ENCODE measurements around the gene ECEL1.

The ECEL1 gene

GRCh38 chr2:232492963-232493700 is 5.5 kb upstream of the ECEL1 start:
- no peak overlapping the region for H3K9ac ChIP-seq
- no peaks in the 10 kb centered on the region for H3K4me1 ChIP-seq (ENCODE audit: low read depth, poor library complexity, severe bottlenecking)
- H3K27me3 ChIP-seq (ENCODE audit: insufficient read depth, low read depth), result no peaks in the 10 kb centered on the region; the same call in 1 of the 2 replicates
- H3K79me2 ChIP-seq (ENCODE audit: insufficient read depth, low read depth), result no peaks in the 10 kb centered on the region
- H3K4me2 ChIP-seq, result no peak overlapping the region
- H3K4me3 ChIP-seq (IDR thresholded peaks at IDR 0.05; ENCODE audit: insufficient read depth, low read depth, low read length), result no peak overlapping the region
- H3K36me3 ChIP-seq (ENCODE audit: insufficient read depth), result no peaks in the 10 kb centered on the region
- H4K20me1 ChIP-seq (ENCODE audit: insufficient read depth), result no peaks in the 10 kb centered on the region
- H3K27ac ChIP-seq, result no peak overlapping the region
- H2AFZ ChIP-seq (ENCODE audit: low read depth), result no peak overlapping the region
- no peak for TF ChIP-seq CTCF (conservative IDR thresholded peaks at IDR 0.05; ENCODE audit: low read depth, low read length)

GRCh38 chr2:232492236-232492848 is 4.7 kb upstream of the ECEL1 start:
- Histone ChIP-seq H3K27ac (no peak overlapping the region), H2AFZ (ENCODE audit: low read depth) (no peak overlapping the region), H3K9ac (no peak overlapping the region), H3K4me1 (ENCODE audit: low read depth, poor library complexity, severe bottlenecking) (no peaks in the 10 kb centered on the region), H4K20me1 (ENCODE audit: insufficient read depth) (no peaks in the 10 kb centered on the region), H3K36me3 (ENCODE audit: insufficient read depth) (no peaks in the 10 kb centered on the region), H3K27me3 (ENCODE audit: insufficient read depth, low read depth) (no peaks in the 10 kb centered on the region), H3K4me2 (no peak overlapping the region), H3K79me2 (ENCODE audit: insufficient read depth, low read depth) (no peaks in the 10 kb centered on the region), H3K4me3 (IDR thresholded peaks at IDR 0.05; ENCODE audit: insufficient read depth, low read depth, low read length) (no peak overlapping the region)
- TF ChIP-seq CTCF (conservative IDR thresholded peaks at IDR 0.05; ENCODE audit: low read depth, low read length), result no peak

GRCh38 chr2:232491139-232491780 is 3.6 kb upstream of the ECEL1 start:
- Histone ChIP-seq H3K9ac (no peak overlapping the region), H3K36me3 (ENCODE audit: insufficient read depth) (no peaks in the 10 kb centered on the region), H3K4me1 (ENCODE audit: low read depth, poor library complexity, severe bottlenecking) (no peaks in the 10 kb centered on the region), H4K20me1 (ENCODE audit: insufficient read depth) (no peaks in the 10 kb centered on the region), H3K4me3 (IDR thresholded peaks at IDR 0.05; ENCODE audit: insufficient read depth, low read depth, low read length) (no peak overlapping the region), H3K79me2 (ENCODE audit: insufficient read depth, low read depth) (no peaks in the 10 kb centered on the region), H2AFZ (ENCODE audit: low read depth) (no peak overlapping the region), H3K27me3 (ENCODE audit: insufficient read depth, low read depth) (no peaks in the 10 kb centered on the region), H3K27ac (no peak overlapping the region), H3K4me2 (no peak overlapping the region)
- no peak for TF ChIP-seq CTCF (conservative IDR thresholded peaks at IDR 0.05; ENCODE audit: low read depth, low read length)

GRCh38 chr2:232490221-232491138 is 2.8 kb upstream of the ECEL1 start:
- Histone ChIP-seq H3K79me2 (ENCODE audit: insufficient read depth, low read depth) (no peaks in the 10 kb centered on the region), H4K20me1 (ENCODE audit: insufficient read depth) (no peaks in the 10 kb centered on the region), H3K4me1 (ENCODE audit: low read depth, poor library complexity, severe bottlenecking) (no peaks in the 10 kb centered on the region), H2AFZ (ENCODE audit: low read depth) (no peak overlapping the region), H3K4me2 (no peak overlapping the region), H3K9ac (no peak overlapping the region), H3K27me3 (ENCODE audit: insufficient read depth, low read depth) (no peaks in the 10 kb centered on the region), H3K27ac (no peak overlapping the region), H3K4me3 (IDR thresholded peaks at IDR 0.05; ENCODE audit: insufficient read depth, low read depth, low read length) (no peak overlapping the region), H3K36me3 (ENCODE audit: insufficient read depth) (no peaks in the 10 kb centered on the region)
- no peak for TF ChIP-seq CTCF (conservative IDR thresholded peaks at IDR 0.05; ENCODE audit: low read depth, low read length)

Measured in KMS-11 (cell line).